GM23248 (cell line): Measurements from ENCODE around the gene SUSD4.

ENCODE experiments used
- EZH2 ChIP-seq: fragments of 200-600 bp; sonication (generic); IDR thresholded peaks from 2 replicates; pipeline ENCODE4 v1.6.1; 2018; ENCODE audit warnings: antibody characterized with exemption, mild to moderate bottlenecking; ENCODE audit not compliant: insufficient read depth, poor library complexity, severe bottlenecking
- EZH2phosphoT487 ChIP-seq: fragments of 200-600 bp; sonication (generic); IDR thresholded peaks from 2 replicates; pipeline ENCODE4 v1.6.1; 2018; ENCODE audit warnings: antibody characterized with exemption, moderate library complexity, mild to moderate bottlenecking, low read depth; ENCODE audit not compliant: insufficient read depth

DNA sequence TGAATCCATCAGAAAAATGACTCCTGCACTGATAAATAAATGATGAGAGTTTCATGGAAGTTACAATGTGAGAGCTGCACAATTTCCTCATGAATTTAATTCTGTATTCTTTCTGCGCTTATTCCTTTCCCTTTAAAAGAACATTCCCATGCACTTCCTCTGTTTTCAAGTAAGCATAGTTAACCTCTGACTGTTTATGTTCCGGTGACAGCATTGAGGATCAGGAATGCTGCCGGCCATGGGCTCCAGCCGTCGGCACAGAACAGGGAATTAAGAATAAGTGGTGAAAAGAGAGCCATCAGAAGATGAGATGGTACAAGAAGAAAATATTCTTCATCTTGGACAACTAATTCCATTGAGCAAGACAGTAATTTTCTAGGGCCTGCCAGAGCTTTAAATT, 65.3 kb downstream of the SUSD4 start:
- no peak for TF ChIP-seq EZH2phosphoT487
- no peak for TF ChIP-seq EZH2
